ENCODE results near the gene IREB2. TPM values are rescaled to one million over a fixed set of nuclear protein-coding genes. Genes with fewer than 3 reads are reported as not detected.

The IREB2 gene
- total RNA-seq, 5 donors from 2014 or later (not counting 1 experiment from before 2014, with no cell fraction given) = 58.7 to 71.5 (median 65.1) TPM

DNA sequence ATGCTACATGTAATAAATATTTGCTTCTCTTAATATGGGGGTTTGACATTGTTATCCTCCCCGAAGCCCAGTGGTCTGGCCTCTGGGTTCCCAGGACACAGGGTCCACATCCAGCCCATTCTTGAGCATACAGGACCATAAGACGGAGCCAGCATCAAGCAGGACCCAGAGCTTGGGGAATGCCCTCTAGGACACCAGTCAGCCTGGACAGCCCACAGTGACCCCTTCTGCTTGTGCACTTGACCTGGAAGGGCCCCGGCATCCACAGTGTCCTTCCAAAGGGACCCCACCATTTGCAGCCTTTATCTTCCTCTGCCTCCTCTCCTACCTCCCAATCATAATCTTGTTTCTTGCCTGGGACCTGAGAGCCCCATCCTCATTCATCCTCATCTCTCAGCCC lies 46.2 kb upstream of the IREB2 start:
- Histone ChIP-seq H3K4me3 (ENCODE audit: control insufficient read depth in 1 of 2, extremely low read depth in 1 of 2, low read length in 1 of 2) (no peak overlapping the region), H3K27ac (ENCODE audit: low read length) (no peak overlapping the region), H3K36me3 (ENCODE audit: control insufficient read depth in 2 of 2, extremely low read depth in 1 of 2, insufficient read depth in 1 of 2, low read length in 1 of 2) (no peaks in the 10 kb centered on the region), H3K9me3 (no peaks in the 10 kb centered on the region), H3K27me3 (replicated peaks in 1 of 2; ENCODE audit: control insufficient read depth in 2 of 2, extremely low read depth in 1 of 2, insufficient read depth in 2 of 2, low read length in 1 of 2) (peaks cover 0 to 7% of the 10 kb centered on the region in 2 experiments), H3K4me1 (ENCODE audit: control insufficient read depth in 1 of 2, extremely low read depth in 1 of 2, insufficient read depth in 2 of 2, low read length in 2 of 2) (no peaks in the 10 kb centered on the region)
- H3K4me1 Mint-ChIP-seq = no peaks in the 10 kb centered on the region
- ATAC-seq (replicated peaks in 1 of 4) = no peak
- H3K9me3 Mint-ChIP-seq = peaks cover 0 to 5% (median 0%) of the 10 kb centered on the region in 3 donors
- H3K36me3 Mint-ChIP-seq = no peaks in the 10 kb centered on the region
- DNase-seq = no peak
- ChIA-PET POLR2A (no interaction called here), CTCF (no interaction called here)
- no peak overlapping the region for H3K4me3 Mint-ChIP-seq
- WGBS (ENCODE audit: insufficient coverage) = 96% methylated on average over 3 of the region's 3 CpGs
- H3K27me3 Mint-ChIP-seq = peaks cover 14 to 15% of the 10 kb centered on the region in 2 donors
- H3K27ac Mint-ChIP-seq = no peak overlapping the region

DNA sequence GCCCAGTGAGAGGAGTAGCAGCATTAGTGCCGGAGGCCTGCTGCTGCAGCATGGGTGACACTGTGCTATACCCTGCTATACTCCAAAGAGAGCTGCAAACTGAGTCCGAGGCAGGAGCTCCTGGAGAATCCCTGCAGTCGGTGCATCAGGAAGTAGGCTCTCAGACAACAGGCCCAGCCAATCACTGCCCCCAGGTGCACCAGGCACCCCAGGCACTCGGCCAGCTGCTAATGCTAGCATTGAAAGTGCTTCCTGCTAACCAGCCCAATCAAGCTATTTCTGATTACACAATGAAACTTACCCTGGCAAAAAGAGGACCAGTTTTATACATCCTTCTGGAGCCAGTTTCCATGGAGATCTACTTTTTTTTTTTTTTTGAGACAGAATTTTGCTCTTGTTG lies 45.6 kb upstream of the IREB2 start:
- ChIA-PET POLR2A (no interaction called here), CTCF (interaction anchor here in 1 of 2 donors (0.7 kb wide), 1 partner anchor 1928 kb away, joined by 3 read pairs; no protein-coding TSS in a partner anchor)
- H3K4me1 ChIP-seq (ENCODE audit: control insufficient read depth in 1 of 2, extremely low read depth in 1 of 2, insufficient read depth in 2 of 2, low read length in 2 of 2) = no peaks in the 10 kb centered on the region
- no peak overlapping the region for H3K4me3 Mint-ChIP-seq
- H3K36me3 ChIP-seq (ENCODE audit: control insufficient read depth in 2 of 2, extremely low read depth in 1 of 2, insufficient read depth in 1 of 2, low read length in 1 of 2) = no peaks in the 10 kb centered on the region
- H3K36me3 Mint-ChIP-seq = no peaks in the 10 kb centered on the region
- peaks cover 10 to 15% of the 10 kb centered on the region in 2 donors for H3K27me3 Mint-ChIP-seq
- DNase-seq (no peak), ATAC-seq (replicated peaks in 1 of 4) (no peak)
- no peaks in the 10 kb centered on the region for H3K9me3 ChIP-seq
- no peak overlapping the region for H3K27ac Mint-ChIP-seq
- H3K27ac ChIP-seq (ENCODE audit: low read length) = no peak overlapping the region
- H3K4me1 Mint-ChIP-seq = no peaks in the 10 kb centered on the region
- peaks cover 0 to 5% (median 0%) of the 10 kb centered on the region in 3 donors for H3K9me3 Mint-ChIP-seq
- peaks cover 0 to 7% of the 10 kb centered on the region in 2 experiments for H3K27me3 ChIP-seq (replicated peaks in 1 of 2; ENCODE audit: control insufficient read depth in 2 of 2, extremely low read depth in 1 of 2, insufficient read depth in 2 of 2, low read length in 1 of 2)
- 61% methylated on average over 4 of the region's 4 CpGs for WGBS (ENCODE audit: insufficient coverage)
- H3K4me3 ChIP-seq (ENCODE audit: control insufficient read depth in 1 of 2, extremely low read depth in 1 of 2, low read length in 1 of 2) = no peak overlapping the region

DNA sequence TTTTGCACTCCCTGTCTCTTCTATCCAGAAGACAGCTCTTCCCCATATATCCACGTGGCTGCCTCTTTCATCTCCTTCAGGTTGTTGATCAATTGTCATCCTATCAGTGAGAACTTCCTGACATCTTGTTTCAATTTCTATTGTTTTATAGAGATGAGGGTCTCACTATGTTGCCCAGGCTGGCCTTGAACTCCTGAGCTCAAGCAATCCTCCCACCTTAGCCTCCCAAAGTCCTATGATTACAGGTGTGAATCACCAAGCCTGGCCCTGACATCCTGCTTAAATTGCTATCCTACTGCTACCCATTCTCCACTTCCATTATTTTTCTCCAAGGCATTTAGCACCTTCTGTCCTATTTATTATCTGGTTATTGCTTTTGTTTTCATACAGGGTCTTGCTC lies 44.9 kb upstream of the IREB2 start:
- POLR2A ChIA-PET = no interaction called here
- Mint-ChIP-seq H3K4me1 (no peaks in the 10 kb centered on the region), H3K27me3 (peaks cover 9 to 12% of the 10 kb centered on the region in 2 donors), H3K9me3 (peaks cover 0 to 5% (median 0%) of the 10 kb centered on the region in 3 donors), H3K4me3 (no peak overlapping the region), H3K36me3 (no peaks in the 10 kb centered on the region), H3K27ac (no peak overlapping the region)
- ATAC-seq (replicated peaks in 1 of 4) (no peak), DNase-seq (no peak)
- WGBS (ENCODE audit: insufficient coverage) = no CpG with 5 or more reads among the region's 1 CpG
- CTCF ChIA-PET = interaction anchor here in 1 of 2 donors (0.7 kb wide), 1 partner anchor 1929 kb away, joined by 3 read pairs; no protein-coding TSS in a partner anchor
- Histone ChIP-seq H3K27ac (ENCODE audit: low read length) (no peak overlapping the region), H3K36me3 (ENCODE audit: control insufficient read depth in 2 of 2, extremely low read depth in 1 of 2, insufficient read depth in 1 of 2, low read length in 1 of 2) (no peaks in the 10 kb centered on the region), H3K4me3 (ENCODE audit: control insufficient read depth in 1 of 2, extremely low read depth in 1 of 2, low read length in 1 of 2) (no peak overlapping the region), H3K27me3 (replicated peaks in 1 of 2; ENCODE audit: control insufficient read depth in 2 of 2, extremely low read depth in 1 of 2, insufficient read depth in 2 of 2, low read length in 1 of 2) (peaks cover 0 to 7% of the 10 kb centered on the region in 2 experiments), H3K9me3 (no peaks in the 10 kb centered on the region), H3K4me1 (ENCODE audit: control insufficient read depth in 1 of 2, extremely low read depth in 1 of 2, insufficient read depth in 2 of 2, low read length in 2 of 2) (no peaks in the 10 kb centered on the region)

DNA sequence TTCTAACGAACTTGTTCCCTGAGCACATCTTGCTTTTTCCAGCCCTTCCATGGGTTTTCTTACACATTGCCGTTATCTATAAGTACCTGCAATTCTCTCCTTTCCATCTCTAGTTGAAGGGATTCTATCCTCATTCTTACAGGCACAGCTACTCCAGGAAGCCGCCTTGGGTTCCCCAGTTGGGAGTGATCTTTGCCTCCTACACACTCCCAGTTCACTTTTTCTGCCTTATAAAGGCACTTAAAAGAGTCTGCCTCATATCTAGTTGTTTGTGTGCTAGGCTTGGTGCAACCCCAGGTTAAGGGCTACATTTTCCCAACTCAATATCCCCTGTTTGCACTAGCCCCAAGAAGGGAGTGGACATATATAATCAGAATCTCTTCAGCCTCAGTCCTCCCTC lies 44.0 kb upstream of the IREB2 start:
- no peak overlapping the region for H3K4me3 ChIP-seq (ENCODE audit: control insufficient read depth in 1 of 2, extremely low read depth in 1 of 2, low read length in 1 of 2)
- H3K9me3 ChIP-seq = no peaks in the 10 kb centered on the region
- H3K27ac ChIP-seq (ENCODE audit: low read length) = no peak overlapping the region
- POLR2A ChIA-PET = no interaction called here
- Mint-ChIP-seq H3K4me1 (no peaks in the 10 kb centered on the region), H3K27me3 (peaks cover 7 to 12% of the 10 kb centered on the region in 2 donors), H3K36me3 (no peaks in the 10 kb centered on the region), H3K9me3 (peaks cover 0 to 5% (median 0%) of the 10 kb centered on the region in 3 donors), H3K4me3 (no peak overlapping the region), H3K27ac (no peak overlapping the region)
- DNase-seq (no peak), ATAC-seq (replicated peaks in 1 of 4) (no peak)
- H3K36me3 ChIP-seq (ENCODE audit: control insufficient read depth in 2 of 2, extremely low read depth in 1 of 2, insufficient read depth in 1 of 2, low read length in 1 of 2) = no peaks in the 10 kb centered on the region
- no CpG with 5 or more reads among the region's 3 CpGs for WGBS (ENCODE audit: insufficient coverage)
- CTCF ChIA-PET = no interaction called here
- peaks cover 0 to 4% of the 10 kb centered on the region in 2 experiments for H3K27me3 ChIP-seq (replicated peaks in 1 of 2; ENCODE audit: control insufficient read depth in 2 of 2, extremely low read depth in 1 of 2, insufficient read depth in 2 of 2, low read length in 1 of 2)
- no peaks in the 10 kb centered on the region for H3K4me1 ChIP-seq (ENCODE audit: control insufficient read depth in 1 of 2, extremely low read depth in 1 of 2, insufficient read depth in 2 of 2, low read length in 2 of 2)

DNA sequence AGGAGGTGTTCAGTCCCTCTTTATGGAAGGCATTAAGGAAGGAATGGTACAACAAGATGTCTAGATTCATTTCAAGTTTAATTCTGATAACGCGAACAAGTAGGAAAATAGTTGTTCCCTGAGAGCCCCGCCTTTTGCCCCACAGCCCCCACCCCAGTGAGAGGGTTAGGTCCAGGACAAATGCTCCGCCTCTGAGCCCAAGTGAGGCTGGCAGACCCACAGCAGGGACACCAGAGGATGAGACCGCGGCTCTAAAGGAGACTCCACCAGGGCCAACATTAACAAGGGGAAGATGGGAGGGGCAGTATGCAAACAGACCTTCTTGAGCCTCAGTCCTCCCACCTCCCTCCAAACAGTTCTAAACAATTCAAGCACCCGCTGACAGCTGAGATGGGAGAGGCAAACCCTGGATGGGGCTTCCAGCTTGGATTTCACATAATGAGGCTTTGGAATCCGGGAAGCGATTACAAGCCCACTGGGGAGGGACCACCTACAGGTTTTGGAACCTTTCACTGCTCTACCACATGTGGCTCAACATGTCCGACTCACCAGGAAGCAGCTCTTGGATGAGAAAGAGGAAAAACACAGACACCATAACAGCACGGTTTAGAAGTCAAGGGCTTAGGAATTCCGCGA lies 42.9 kb upstream of the IREB2 start:
- no peaks in the 10 kb centered on the region for H3K9me3 ChIP-seq
- H3K36me3 Mint-ChIP-seq = no peaks in the 10 kb centered on the region
- no peak overlapping the region for H3K4me3 ChIP-seq (ENCODE audit: control insufficient read depth in 1 of 2, extremely low read depth in 1 of 2, low read length in 1 of 2)
- no peak overlapping the region for H3K27ac Mint-ChIP-seq
- H3K4me1 Mint-ChIP-seq = no peaks in the 10 kb centered on the region
- H3K36me3 ChIP-seq (ENCODE audit: control insufficient read depth in 2 of 2, extremely low read depth in 1 of 2, insufficient read depth in 1 of 2, low read length in 1 of 2) = no peaks in the 10 kb centered on the region
- peaks cover 0 to 4% of the 10 kb centered on the region in 2 experiments for H3K27me3 ChIP-seq (replicated peaks in 1 of 2; ENCODE audit: control insufficient read depth in 2 of 2, extremely low read depth in 1 of 2, insufficient read depth in 2 of 2, low read length in 1 of 2)
- WGBS (ENCODE audit: insufficient coverage) = 80% methylated on average over 3 of the region's 13 CpGs
- no peak for DNase-seq
- H3K9me3 Mint-ChIP-seq = peaks cover 0 to 3% (median 0%) of the 10 kb centered on the region in 3 donors
- POLR2A ChIA-PET = interaction anchor here in 1 of 2 donors (0.6 kb wide), 1 partner anchor 43 kb away, joined by 5 read pairs; the partner anchor contains the start of gene IREB2
- ATAC-seq (replicated peaks in 1 of 4) = no peak
- H3K27me3 Mint-ChIP-seq = peaks cover 5 to 8% of the 10 kb centered on the region in 2 donors
- no peaks in the 10 kb centered on the region for H3K4me1 ChIP-seq (ENCODE audit: control insufficient read depth in 1 of 2, extremely low read depth in 1 of 2, insufficient read depth in 2 of 2, low read length in 2 of 2)
- no peak overlapping the region for H3K4me3 Mint-ChIP-seq
- CTCF ChIA-PET = interaction anchor here in 1 of 2 donors (0.6 to 0.9 kb wide), 3 partner anchors 18 to 42 kb away, joined by 3 to 6 read pairs (median 5); no protein-coding TSS in a partner anchor
- no peak overlapping the region for H3K27ac ChIP-seq (ENCODE audit: low read length)

DNA sequence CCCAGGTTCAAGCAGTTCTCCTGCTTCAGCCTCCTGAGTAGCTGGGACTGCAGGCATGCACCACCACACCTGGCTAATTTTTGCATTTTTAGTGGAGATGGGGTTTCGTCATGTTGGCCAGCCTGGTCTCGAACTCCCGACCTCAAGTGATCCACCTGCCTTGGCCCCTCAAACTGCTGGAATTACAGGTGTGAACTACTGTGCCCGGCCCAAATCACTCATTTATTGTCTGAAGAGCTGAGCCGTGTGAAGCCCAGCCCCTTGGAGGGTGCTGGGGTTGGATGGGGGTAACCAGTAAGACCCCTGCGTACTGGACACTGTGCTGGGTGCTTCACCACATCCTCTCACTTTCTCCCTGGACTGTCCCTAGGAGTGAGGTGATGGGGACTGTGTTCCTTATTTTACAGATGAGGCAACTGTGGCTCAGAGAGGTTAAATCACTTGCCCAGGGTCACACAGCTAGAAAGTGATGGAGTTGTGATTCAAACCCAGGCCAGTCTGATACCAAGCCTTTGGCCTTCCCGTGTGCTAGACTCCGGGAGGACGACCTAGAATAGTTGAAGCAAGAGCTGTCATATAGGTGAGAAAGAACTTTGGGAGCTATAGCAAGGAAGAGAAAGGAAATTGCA lies 41.7 kb upstream of the IREB2 start:
- Mint-ChIP-seq H3K27ac (no peak overlapping the region), H3K4me1 (no peaks in the 10 kb centered on the region), H3K27me3 (peaks cover under 1 to 4% of the 10 kb centered on the region in 2 donors), H3K9me3 (no peaks in the 10 kb centered on the region), H3K4me3 (no peak overlapping the region), H3K36me3 (no peaks in the 10 kb centered on the region)
- ChIA-PET CTCF (interaction anchor here in 1 of 2 donors (1.1 kb wide), 1 partner anchor 26 kb away, joined by 3 read pairs; no protein-coding TSS in a partner anchor), POLR2A (no interaction called here)
- H3K4me1 ChIP-seq (ENCODE audit: control insufficient read depth in 1 of 2, extremely low read depth in 1 of 2, insufficient read depth in 2 of 2, low read length in 2 of 2) = no peaks in the 10 kb centered on the region
- H3K9me3 ChIP-seq = no peaks in the 10 kb centered on the region
- WGBS (ENCODE audit: insufficient coverage) = 93% methylated on average over 6 of the region's 9 CpGs
- no peak for DNase-seq
- peaks cover 0 to 4% of the 10 kb centered on the region in 2 experiments for H3K27me3 ChIP-seq (replicated peaks in 1 of 2; ENCODE audit: control insufficient read depth in 2 of 2, extremely low read depth in 1 of 2, insufficient read depth in 2 of 2, low read length in 1 of 2)
- no peak for ATAC-seq (replicated peaks in 1 of 4)
- no peak overlapping the region for H3K4me3 ChIP-seq (ENCODE audit: control insufficient read depth in 1 of 2, extremely low read depth in 1 of 2, low read length in 1 of 2)
- no peak overlapping the region for H3K27ac ChIP-seq (ENCODE audit: low read length)
- H3K36me3 ChIP-seq (ENCODE audit: control insufficient read depth in 2 of 2, extremely low read depth in 1 of 2, insufficient read depth in 1 of 2, low read length in 1 of 2) = no peaks in the 10 kb centered on the region

Data from T-cell (primary cell).